GM21576 (cell line): Measurements from ENCODE around the gene C7orf57.
"Not testable (repeated sequence)": the region's sequence is repeated elsewhere in the genome, so short reads cannot be mapped to it uniquely, and the experiment has no call there.

ENCODE experiments used
- ATAC-seq: cut with Tn5 transposase; IDR thresholded peaks from one replicate; pipeline ENCODE4 v1.9.1; 2021; ENCODE audit warnings: mild to moderate bottlenecking, moderate library complexity; ENCODE audit not compliant: unreplicated experiment

Gene C7orf57

DNA sequence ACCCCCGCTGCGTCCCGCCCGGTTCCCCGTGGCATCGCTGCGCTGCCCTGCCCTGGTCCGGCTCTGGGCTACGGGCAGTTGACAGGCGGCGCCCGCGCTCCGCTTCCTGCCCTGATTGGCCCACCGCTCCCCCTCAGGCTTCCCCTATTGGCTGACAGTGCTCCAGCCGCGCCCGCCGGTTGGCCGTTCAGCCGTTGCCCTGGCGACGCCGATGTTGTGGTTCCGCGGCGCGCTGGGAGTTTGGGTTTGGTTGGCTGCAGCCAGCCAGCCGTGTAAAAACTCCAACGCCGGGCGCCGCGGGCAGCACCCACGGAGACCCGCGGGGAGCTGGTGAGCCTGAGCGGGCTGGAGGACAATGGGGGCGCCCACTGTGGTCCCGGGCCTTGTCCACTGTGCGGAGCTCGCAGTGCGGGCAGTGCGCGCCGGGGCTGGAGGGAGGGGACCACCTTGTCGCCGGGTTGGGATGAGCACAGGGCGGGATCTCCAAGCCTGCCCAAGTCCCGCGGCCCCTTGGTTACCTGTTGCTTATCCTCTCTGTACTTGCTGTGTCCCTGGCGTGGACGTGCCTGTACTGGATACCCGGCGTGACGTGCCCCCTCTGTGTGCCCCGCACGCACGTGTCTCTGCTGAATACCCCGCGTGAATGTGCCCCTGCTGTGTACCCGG is at the start of gene C7orf57:
TSS of gene C7orf57 (plus strand) at position 243 of the 666 bp plus-strand sequence. CDS start 766 bp downstream, outside the sequence.
- peak; percentile 99 for ATAC-seq

DNA sequence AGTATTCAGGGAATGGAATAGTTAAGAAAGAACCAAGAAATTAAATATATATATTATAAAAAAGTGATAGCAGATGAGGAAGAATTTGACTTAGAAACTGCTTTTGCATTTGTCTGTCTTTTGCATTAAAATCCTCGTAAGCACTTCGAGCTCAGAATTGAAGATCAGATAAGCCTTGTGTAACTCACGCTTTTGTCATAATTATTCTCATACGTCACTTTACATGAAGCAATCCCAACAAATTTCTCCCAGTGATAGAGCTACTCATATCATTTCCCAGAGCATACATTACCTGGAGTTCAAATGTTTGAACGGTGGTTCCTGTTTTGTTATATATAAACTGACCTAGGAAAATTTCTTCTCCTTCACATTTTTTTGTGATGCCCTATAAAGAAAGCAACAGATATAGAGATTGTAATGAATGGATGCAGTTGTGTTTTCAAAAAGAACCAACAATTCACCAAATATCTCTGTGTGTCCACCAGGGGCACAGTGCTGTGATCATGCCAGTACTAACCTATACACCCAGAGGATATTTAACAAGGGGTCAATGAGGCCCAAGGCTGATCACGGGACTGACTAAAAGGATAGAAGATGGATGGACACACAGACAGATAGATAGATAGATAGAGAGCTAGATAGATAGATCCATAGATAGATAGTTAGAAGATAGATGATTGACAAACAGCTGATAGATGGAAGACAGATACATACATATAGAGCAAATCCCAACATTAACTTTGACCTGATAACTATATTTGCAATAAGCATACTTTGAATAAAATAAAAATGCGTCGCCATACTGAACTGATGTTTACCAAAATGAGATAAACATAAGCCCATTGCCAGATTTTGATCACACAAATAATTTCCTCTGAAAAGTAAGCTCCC is 46.6 kb upstream of the C7orf57 start:
- ATAC-seq, result no peak

DNA sequence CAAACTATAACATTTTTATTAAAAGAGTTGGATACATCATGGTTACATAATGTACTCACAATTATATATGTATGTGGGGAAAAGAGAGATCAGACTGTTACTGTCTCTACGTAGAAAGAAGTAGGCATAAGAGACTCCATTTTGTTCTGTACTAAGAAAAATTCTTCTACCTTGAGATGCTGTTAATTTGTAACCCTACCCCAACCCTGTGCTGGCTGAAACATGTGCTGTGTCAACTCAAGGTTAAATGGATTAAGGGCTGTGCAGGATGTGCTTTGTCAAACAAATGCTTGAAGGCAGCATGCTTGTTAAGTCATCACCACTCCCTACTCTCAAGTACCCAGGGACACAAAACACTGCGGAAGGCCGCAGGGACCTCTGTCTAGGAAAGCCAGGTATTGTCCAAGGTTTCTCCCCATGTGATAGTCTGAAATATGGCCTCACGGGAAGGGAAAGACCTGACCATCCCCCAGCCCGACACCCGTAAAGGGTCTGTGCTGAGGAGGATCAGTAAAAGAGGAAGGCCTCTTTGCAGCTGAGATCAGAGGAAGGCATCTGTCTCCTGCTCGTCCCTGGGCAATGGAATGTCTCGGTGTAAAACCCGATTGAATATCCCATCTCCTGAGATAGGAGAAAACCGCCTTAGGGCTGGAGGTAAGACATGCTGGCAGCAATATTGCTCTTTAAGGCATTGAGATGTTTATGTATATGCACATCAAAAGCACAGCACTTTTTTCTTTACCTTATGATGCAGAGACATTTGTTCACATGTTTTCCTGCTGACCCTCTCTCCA is 45.5 kb upstream of the C7orf57 start:
- ATAC-seq, result not testable (repeated sequence)

DNA sequence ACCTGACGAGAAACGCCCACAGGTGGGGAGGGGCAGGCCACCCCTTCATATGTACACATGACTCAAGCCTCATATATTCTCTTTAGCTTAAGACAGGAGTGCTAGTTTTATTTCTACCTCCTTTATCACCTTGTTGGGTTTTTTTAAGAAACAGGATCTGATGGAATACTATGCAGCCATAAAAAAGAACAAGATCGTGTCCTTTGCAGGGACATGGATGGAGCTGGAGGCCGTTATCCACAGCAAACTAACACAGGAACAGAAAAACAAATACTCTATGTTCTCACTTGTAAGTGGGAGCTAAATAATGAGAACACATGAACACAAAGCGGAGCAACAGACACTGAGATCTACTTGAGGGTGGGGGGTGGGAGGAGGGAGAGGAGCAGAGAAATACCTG is 44.8 kb upstream of the C7orf57 start:
- ATAC-seq, result no peak

DNA sequence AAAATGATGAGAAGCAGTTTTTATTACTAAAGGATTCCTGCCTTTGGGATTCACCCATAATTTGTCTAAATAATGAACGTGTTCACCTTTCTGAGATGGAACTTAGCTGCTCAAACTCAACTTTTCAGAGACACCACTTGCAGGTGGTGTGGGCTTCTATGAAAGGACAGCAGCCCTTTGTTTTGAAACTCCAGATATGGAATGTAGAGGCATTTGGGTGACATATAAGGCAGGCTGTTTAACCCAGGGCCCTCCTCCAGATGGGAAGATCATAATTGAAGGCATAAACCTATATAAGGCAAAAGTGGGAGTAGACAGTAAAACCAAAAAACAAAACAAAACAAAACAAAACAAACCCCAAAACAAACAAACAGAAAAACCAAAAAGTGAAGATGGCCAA is 44.1 kb upstream of the C7orf57 start:
- no peak for ATAC-seq

DNA sequence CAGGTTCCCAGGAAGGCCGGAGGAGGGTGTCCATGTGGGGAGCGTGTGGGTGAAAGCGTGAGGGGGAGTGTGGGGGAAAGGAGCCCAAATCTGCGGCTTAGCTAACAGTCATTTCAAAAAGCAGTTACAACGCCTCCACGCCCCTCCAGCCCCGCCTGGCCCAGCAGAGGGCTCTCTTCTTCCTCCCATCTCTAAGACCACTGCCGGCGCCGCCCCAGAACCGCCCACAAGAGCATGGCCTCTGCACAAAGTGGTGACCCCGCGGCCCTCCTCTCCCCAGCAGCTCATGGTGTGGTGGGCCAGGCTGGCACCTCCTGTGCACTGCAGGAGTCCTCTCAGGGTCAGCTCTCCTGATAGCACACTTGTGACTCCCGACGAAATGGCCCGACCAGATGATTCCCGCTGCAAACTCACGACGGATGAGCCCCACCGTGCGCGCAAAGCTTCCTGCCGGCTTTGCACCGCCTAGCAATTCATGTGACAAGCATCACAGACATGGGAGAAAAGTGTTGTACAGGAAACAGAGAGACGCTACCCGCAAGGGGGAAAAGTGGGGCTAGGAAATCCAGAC is 43.5 kb upstream of the C7orf57 start:
- ATAC-seq, result peak; percentile 99

DNA sequence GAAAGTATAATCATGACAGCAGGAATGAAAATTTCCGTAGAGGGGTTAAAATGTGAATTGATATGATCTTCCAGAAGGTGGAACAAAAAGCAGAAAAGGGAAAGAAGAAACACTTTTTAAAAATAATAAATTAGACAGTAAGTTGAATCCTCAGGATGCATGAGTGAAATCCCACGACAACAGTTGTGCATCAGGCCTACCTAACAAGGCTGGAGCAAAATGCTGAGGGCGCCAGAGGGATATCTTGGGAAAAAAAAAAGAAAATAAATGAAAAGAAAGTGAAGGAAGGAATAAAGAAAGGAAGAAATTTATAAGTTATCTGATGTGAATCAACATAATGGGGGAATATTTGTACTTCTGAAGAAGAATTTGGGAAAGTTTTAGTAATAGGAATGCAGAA is 42.9 kb upstream of the C7orf57 start:
- ATAC-seq, result no peak

DNA sequence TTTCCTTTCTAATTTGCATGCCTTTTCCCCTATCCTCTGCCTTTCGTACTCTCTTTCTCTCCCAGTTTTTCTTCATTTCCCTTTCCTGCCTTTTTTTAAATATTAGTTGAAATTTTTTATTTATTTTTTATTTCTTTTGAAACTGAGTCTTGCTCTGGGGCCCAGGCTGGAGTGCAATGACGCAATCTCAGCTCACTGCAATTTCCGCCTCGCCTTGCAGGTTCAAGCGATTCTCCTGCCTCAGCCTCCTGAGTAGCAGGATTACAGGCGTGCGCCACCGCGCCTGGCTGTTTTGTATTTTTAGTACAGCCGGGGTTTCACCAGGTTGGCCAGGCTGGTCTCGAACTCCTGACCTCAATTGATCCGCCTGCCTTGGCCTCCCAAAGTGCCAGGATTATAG is 35.9 kb upstream of the C7orf57 start:
- no peak for ATAC-seq

DNA sequence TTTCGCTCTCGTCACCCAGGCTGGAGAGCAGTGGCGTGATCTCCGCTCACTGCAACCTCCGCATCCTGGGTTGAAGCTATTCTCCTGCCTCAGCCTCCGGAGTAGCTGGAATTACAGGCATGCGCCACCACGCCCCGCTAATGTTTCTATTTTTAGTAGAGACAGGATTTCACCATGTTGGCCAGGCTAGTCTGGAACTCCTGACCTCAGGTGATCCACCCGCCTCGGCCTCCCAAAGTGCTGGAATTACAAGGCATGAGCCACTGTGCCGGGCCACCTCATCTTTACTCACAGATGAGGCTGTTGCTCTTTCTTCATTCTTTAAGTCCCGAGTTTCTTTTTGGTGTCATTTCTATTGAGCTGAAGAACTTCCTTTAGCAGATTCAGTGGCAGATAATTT is 35.2 kb upstream of the C7orf57 start:
- ATAC-seq, result not testable (repeated sequence)

DNA sequence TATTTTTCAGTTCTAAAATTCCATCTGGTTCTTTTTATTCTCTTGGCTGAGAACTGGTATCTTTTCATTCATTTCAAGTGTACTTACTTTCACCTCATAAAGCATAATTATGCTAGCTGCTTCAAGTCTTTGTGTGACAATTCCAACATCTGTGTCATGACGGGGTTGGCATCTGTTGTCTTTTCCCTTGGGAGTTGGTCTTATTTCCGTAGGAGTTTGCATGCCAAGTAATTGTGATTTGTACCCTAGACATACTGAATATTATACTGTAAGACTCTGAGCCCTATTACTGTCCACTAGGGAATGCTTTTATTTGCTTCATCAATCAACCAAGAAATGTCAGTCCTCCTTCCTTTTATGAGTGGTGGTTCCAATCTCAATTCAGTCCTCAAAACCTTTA is 31.3 kb upstream of the C7orf57 start:
- no peak for ATAC-seq

DNA sequence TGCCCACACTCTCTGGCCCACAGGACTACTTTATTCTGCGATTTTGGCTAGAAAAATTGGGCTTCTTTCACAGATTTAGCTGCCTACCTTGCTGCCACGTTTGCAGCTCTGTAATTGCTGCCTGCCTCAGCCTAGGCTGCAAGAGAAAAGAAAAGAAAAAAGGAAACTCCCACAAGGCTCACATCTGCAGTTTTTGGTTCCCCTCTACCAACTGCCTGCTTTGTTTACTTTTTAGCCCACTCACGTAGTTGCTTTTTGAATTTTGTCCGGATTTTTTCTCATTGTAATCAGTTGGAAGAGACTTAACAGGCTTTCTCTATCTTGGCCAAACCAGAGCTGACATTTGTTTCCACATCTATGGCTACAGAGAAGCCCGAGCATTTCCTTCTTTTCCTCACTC is 30.7 kb upstream of the C7orf57 start:
- peak; percentile 83 for ATAC-seq

DNA sequence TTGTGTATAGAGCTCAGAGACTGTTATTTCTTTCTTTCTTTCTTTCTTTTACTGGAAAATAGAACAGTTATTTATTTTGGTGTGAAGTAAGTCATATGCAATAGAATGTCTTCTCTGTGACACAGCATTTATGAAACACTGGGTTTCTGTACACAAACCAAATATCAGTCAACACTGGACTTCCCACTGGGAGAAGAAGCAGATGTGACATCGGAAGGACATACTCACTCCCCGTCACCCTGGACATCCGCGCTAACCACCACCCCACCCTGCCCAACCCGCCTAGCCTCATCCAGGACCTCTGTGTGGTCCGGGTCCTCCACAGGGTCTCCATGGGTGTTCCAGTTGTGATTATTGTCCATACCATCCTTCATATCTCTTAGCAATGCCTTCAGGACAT is 28.5 kb upstream of the C7orf57 start:
- ATAC-seq, result no peak

DNA sequence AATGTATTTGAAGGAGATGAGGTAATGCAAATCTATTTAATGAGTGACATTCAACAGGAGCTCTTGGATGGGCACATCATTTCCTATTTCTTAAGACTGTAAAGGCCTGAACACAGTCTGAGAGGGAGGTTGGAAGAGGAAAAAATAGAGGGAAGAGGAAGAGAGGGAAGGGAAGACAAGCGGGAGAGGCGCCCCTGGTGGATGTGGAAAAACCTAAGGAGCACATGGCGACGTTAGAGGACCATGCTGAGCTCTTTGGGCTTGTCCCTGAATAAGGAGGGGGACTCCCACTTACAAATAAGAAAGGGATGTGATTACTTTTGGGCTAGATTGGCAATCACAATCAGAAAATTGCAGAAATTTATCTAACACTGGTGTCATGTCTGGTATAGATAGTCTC is 26.1 kb upstream of the C7orf57 start:
- ATAC-seq, result no peak

DNA sequence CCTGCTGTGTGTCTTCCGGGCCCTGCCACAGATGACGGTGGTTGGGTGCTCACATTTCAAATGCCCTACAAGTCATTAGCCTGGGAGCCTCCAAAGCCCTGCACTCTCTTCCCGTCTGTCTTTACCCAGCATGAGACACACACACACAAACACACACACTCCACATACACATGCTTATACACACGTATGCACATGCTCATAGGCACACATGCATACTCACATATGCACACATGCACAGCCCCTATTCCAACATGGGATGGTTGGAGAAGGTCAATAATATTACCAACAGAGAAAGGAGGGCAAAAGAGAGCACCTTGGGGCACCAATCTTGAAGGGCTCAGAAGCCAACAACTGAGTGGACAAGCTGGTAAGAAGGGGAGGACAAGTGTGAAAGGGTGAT is 25.4 kb upstream of the C7orf57 start:
- no peak for ATAC-seq

DNA sequence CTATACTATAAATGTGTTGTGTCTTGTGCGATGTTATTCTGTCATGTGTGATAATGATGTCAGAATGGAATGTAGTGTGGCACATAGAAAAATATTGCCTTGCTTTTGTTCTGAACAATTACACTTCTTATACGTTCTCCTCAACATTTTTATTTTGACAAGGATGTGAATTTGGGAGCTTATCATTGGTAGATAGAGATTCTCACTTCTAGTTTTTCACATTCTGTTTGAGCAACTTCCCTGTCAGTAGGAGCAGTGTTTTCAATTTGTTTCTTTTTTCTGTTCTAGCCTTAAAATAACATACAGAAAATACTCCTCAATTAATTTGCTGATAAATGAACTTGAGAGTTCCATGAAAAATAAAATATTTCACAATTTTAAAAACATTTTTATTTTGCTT is 24.0 kb upstream of the C7orf57 start:
- ATAC-seq, result no peak

DNA sequence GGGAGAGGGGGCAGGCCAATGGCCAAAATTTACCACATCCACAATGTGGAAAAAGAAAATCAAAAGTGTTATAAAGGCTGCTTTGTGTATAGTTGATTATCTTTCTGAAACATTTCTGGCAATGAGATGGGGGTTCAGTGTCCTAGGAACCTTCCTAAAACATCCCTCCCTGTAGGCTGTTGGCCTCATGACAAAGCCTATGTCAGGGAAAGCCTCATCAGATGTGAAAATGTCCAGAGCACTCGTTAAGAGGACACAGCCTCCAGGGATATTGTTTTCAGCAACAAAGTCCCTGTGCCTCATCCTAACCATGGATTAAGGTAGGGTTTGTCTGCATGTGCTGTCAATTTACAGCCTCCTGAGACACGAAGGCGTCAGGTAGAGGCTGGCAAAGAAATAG is 23.4 kb upstream of the C7orf57 start:
- no peak for ATAC-seq

DNA sequence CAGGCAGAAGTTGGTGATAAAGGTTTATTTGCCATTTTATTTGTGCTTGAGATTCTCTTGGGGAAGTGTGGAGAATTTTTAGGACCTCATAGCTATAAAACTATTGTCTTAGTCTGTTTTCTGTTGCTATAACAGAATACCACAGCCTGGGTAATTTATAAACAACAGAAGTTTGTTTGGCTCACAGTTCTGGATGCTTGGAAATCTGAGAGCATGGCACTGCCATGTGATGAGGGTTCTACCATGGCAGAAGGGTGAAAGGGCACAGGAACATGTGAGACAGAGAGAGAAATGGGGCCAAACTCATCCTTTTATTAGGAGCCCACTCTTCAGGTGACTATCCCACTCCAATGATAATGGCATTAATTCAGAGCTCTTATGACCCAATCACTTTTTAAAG is 18.7 kb upstream of the C7orf57 start:
- ATAC-seq, result no peak

DNA sequence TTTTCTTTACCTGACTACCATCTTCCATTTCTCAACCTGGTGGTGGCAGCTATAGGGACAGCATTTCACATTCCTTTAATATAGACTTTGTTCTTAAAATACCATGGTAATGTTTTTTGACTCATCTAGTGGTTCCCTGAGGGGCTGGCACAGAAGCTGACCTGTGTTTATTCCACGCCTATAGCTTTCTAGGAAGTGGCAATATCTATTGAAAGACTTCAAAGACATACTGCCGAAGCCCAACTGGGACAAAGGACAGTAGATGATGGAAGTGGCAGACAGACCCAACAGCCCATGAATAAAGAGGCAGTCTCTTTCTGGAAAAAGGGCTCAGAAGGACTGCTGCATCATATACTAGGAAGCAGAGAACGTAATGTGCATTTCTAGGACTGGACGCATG is 17.7 kb upstream of the C7orf57 start:
- no peak for ATAC-seq

DNA sequence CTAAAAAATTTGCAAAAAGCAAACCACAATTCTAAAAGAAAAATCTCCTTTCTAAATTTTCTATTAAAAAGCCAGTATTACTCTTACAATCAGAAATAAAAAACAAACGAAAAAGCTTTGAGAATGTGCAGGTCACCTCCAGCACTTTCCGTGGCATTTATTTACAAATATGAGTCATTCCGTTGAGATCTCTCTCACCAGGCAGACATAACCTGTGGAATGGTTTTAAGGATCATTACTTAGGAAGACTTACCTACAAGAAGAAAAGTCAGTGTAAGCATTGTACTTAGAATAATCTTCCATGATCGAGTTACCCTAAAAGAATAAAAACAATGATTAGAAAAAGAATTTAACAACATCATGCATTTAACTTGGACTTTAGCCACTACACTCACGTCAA is 9.7 kb upstream of the C7orf57 start:
- ATAC-seq, result no peak

DNA sequence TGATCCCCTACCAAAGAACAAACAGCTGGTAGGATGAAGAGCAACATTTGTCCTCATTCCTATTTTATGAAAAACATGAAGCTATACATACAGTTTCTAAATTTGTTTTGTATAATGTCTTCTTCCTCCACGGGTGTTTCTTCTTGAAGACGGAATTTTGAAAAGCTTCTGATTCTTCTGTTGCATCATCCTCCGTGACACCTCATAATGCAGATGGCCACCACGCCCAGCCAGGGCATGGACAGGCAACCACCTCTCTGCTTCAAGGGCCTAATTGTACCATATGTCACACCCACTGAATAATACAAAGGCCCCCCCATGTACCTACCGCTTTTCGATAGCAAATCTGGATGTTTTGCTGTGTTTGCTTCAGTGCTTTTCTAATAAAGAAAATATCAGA is 6.4 kb upstream of the C7orf57 start, which contains the start of gene SUN3:
TSS of gene SUN3 (minus strand) at position 170 of the 400 bp plus-strand sequence. CDS start at position 1, 169 bp downstream.
- no peak for ATAC-seq

DNA sequence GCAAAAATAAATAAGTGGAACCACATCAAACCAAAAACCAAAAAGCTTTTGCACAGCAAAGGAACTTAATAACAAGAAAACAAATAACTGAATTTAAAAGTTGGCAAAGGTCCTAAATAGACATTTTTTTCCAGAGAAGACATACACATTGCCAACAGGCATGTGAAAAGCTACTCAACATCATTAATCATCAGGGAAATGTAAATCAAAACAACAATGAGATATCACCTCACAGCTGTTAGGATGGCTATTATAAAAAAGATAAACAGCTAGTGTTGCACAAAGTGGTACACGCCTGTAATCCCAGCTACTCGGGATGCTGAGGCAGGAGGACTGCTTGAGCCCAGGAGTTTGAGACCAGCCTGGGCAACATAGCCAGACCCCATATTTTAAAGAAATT is 4.2 kb upstream of the C7orf57 start:
- ATAC-seq, result no peak
